ENCODE data around the gene FHIT.

GRCh38 chr3:60309539-60310268 is 941.5 kb downstream of the FHIT start:
- TF ChIP-seq GATA2 (IDR thresholded peaks at IDR 0.05; ENCODE audit: low read depth, low read length): no peak
- TF ChIP-seq GATA3 (IDR thresholded peaks at IDR 0.05; ENCODE audit: low read depth, low read length): no peak

Measured in SH-SY5Y (cell line).